Measurements from ENCODE around the gene SRRD.
"Not testable (repeated sequence)": the region's sequence is repeated elsewhere in the genome, so short reads cannot be mapped to it uniquely, and the experiment has no call there.

SRRD gene

GRCh38 chr22:26483439-26484359 lies at the start of gene SRRD, which contains the start of gene HPS4:
TSS of gene SRRD (plus strand) at chr22:26483877. CDS start at chr22:26483891, 14 bp downstream.
TSS of gene HPS4 (minus strand) at chr22:26483783. CDS start at chr22:26481762, 2,021 bp downstream.
- DNase-seq = peak; percentile 78

- no peak for DNase-seq
Measured at GRCh38 chr22:26435327-26436093, 48.2 kb upstream of the SRRD start.

- no peak for DNase-seq
Measured at GRCh38 chr22:26436903-26437515, 46.7 kb upstream of the SRRD start.

GRCh38 chr22:26437694-26438392 lies 45.8 kb upstream of the SRRD start:
- no peak for DNase-seq

- DNase-seq = not testable (repeated sequence)
Measured at GRCh38 chr22:26438776-26439175, 44.9 kb upstream of the SRRD start.

GRCh38 chr22:26439559-26439958 lies 44.1 kb upstream of the SRRD start:
- no peak for DNase-seq

GRCh38 chr22:26442086-26442756 lies 41.5 kb upstream of the SRRD start:
- DNase-seq = no peak

- DNase-seq = no peak
Measured at GRCh38 chr22:26443901-26444690, 39.6 kb upstream of the SRRD start.

GRCh38 chr22:26444777-26445176 lies 38.9 kb upstream of the SRRD start:
- DNase-seq = peak; percentile 16

- DNase-seq = no peak
Measured at GRCh38 chr22:26445577-26446275, 38.0 kb upstream of the SRRD start.

- DNase-seq = no peak
Measured at GRCh38 chr22:26446808-26447515, 36.7 kb upstream of the SRRD start.

GRCh38 chr22:26447584-26448329 lies 35.9 kb upstream of the SRRD start:
- DNase-seq = no peak

- no peak for DNase-seq
Measured at GRCh38 chr22:26448334-26448733, 35.3 kb upstream of the SRRD start.

GRCh38 chr22:26448941-26449340 lies 34.7 kb upstream of the SRRD start:
- DNase-seq = no peak

- DNase-seq = no peak
Measured at GRCh38 chr22:26450453-26451185, 33.1 kb upstream of the SRRD start.

GRCh38 chr22:26452236-26453016 lies 31.3 kb upstream of the SRRD start:
- DNase-seq = no peak

- DNase-seq = no peak
Measured at GRCh38 chr22:26453216-26453615, 30.5 kb upstream of the SRRD start.

All from NCI-H774 (cell line).